ENCODE data around the gene CACNG6. TPM values are rescaled to one million over a fixed set of nuclear protein-coding genes. Genes with fewer than 3 reads are reported as not detected.

The CACNG6 gene
- total RNA-seq, 4 donors from 2014 or later, result not detected

- WGBS, result 82% methylated on average over 3 of the region's 5 CpGs
- H3K27me3 ChIP-seq, result peaks cover 0 to 94% (median 7%) of the 10 kb centered on the region in 4 donors
Measured at GRCh38 chr19:53999694-54000093, 8.3 kb downstream of the CACNG6 start.

GRCh38 chr19:54001496-54001895, 10.1 kb downstream of the CACNG6 start:
- TF ChIP-seq POLR2A (IDR thresholded peaks at IDR 0.05; ENCODE audit: low read depth), result no peak
- H3K9me3 ChIP-seq, result no peaks in the 10 kb centered on the region
- H3K36me3 ChIP-seq, result no peaks in the 10 kb centered on the region
- no peak overlapping the region for H3K4me3 ChIP-seq
- DNase-seq (ENCODE audit: extremely low spot score), result no peak
- 77% methylated on average over 2 of the region's 2 CpGs for WGBS
- intact Hi-C loops (cut with DNase I), result no loop called here
- H3K4me1 ChIP-seq, result no peaks in the 10 kb centered on the region
- no peak overlapping the region for H3K27ac ChIP-seq (replicated peaks in 1 of 4)
- peaks cover 0 to 84% (median 7%) of the 10 kb centered on the region in 4 donors for H3K27me3 ChIP-seq

More at GRCh38 chr19:53999694-54000093, 8.3 kb downstream of the CACNG6 start:
- no peaks in the 10 kb centered on the region for H3K9me3 ChIP-seq
- no peak for DNase-seq (ENCODE audit: extremely low spot score)
- H3K27ac ChIP-seq (replicated peaks in 1 of 4), result no peak overlapping the region
- intact Hi-C loops (cut with DNase I), result no loop called here
- no peaks in the 10 kb centered on the region for H3K4me1 ChIP-seq
- TF ChIP-seq EP300 (IDR thresholded peaks at IDR 0.05) (no peak), POLR2AphosphoS5 (IDR thresholded peaks at IDR 0.05) (no peak), POLR2A (IDR thresholded peaks at IDR 0.05; ENCODE audit: low read depth) (no peak), CTCF (IDR thresholded peaks at IDR 0.05) (no peak)
- no peaks in the 10 kb centered on the region for H3K36me3 ChIP-seq
- H3K4me3 ChIP-seq, result no peak overlapping the region

GRCh38 chr19:54002495-54003315, 11.3 kb downstream of the CACNG6 start:
- no peak for DNase-seq (ENCODE audit: extremely low spot score)
- H3K4me3 ChIP-seq, result no peak overlapping the region
- 67% methylated on average over 10 of the region's 10 CpGs for WGBS
- TF ChIP-seq EP300 (IDR thresholded peaks at IDR 0.05), result no peak
- no peak for TF ChIP-seq POLR2AphosphoS5 (IDR thresholded peaks at IDR 0.05)
- no peak for TF ChIP-seq POLR2A (IDR thresholded peaks at IDR 0.05; ENCODE audit: low read depth)
- TF ChIP-seq CTCF (IDR thresholded peaks at IDR 0.05), result no peak
- H3K9me3 ChIP-seq, result no peaks in the 10 kb centered on the region
- H3K4me1 ChIP-seq, result no peaks in the 10 kb centered on the region
- H3K27me3 ChIP-seq, result peaks cover 0 to 88% (median 7%) of the 10 kb centered on the region in 4 donors
- intact Hi-C loops (cut with DNase I), result no loop called here
- no peaks in the 10 kb centered on the region for H3K36me3 ChIP-seq
- no peak overlapping the region for H3K27ac ChIP-seq (replicated peaks in 1 of 4)

- Histone ChIP-seq H3K4me3 (no peak overlapping the region), H3K36me3 (no peaks in the 10 kb centered on the region), H3K27ac (replicated peaks in 1 of 4) (no peak overlapping the region), H3K27me3 (peaks cover 0 to 87% (median 0%) of the 10 kb centered on the region in 4 donors), H3K9me3 (no peaks in the 10 kb centered on the region), H3K4me1 (no peaks in the 10 kb centered on the region)
- intact Hi-C loops (cut with DNase I), result no loop called here
- 78% methylated on average over 8 of the region's 8 CpGs for WGBS
- TF ChIP-seq EP300 (IDR thresholded peaks at IDR 0.05) (no peak), POLR2AphosphoS5 (IDR thresholded peaks at IDR 0.05) (no peak), POLR2A (IDR thresholded peaks at IDR 0.05; ENCODE audit: low read depth) (no peak), CTCF (IDR thresholded peaks at IDR 0.05) (no peak)
- DNase-seq (ENCODE audit: extremely low spot score), result no peak
Measured at GRCh38 chr19:54009440-54009839, 18.0 kb downstream of the CACNG6 start.

- WGBS, result 98% methylated on average over 6 of the region's 6 CpGs
- DNase-seq (ENCODE audit: extremely low spot score), result no peak
- no peak overlapping the region for H3K4me3 ChIP-seq
- TF ChIP-seq EP300 (IDR thresholded peaks at IDR 0.05) (no peak), POLR2AphosphoS5 (IDR thresholded peaks at IDR 0.05) (no peak), POLR2A (IDR thresholded peaks at IDR 0.05; ENCODE audit: low read depth) (no peak), CTCF (IDR thresholded peaks at IDR 0.05) (no peak)
- H3K27me3 ChIP-seq, result peaks cover 0 to 87% (median 0%) of the 10 kb centered on the region in 4 donors
- H3K36me3 ChIP-seq, result no peaks in the 10 kb centered on the region
- no peaks in the 10 kb centered on the region for H3K9me3 ChIP-seq
- H3K4me1 ChIP-seq, result no peaks in the 10 kb centered on the region
- no peak overlapping the region for H3K27ac ChIP-seq (replicated peaks in 1 of 4)
- intact Hi-C loops (cut with DNase I), result no loop called here
Measured at GRCh38 chr19:54010474-54010873, 19.0 kb downstream of the CACNG6 start.
